DMS 273 (cell line): ENCODE measurements around the gene NFIA.

Experiments
- DNase-seq: peaks from one replicate; lab custom pipeline; 2025; ENCODE audit not compliant: unreplicated experiment; lab: John Stamatoyannopoulos, UW

Gene NFIA

DNA sequence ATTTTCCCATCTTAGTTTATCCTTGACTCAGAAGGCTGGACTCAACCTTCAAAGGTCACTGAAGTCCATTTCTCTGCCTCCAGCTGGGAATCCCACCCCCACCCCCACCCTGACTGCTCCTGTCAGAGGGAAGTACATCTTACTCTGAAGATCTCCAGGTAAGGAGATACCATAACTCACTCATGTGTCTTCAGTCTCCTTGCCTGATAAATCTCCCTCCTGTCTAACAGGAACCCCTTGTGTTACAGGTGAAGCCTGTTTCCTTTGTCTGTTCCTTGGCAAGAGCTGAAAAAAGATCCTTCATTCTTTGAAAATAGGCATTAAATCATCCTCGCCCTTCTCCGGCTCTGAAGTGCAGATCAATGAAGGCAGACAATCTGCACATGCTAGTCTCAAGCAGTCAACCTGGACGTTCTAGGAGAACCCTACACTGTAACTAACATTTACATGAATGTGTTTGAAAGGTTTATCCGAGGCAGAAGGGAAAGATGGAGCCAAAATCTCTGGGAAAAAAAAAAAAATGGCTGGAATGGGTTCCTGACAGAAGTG lies 392.0 kb downstream of the NFIA start:
- DNase-seq = no peak

DNA sequence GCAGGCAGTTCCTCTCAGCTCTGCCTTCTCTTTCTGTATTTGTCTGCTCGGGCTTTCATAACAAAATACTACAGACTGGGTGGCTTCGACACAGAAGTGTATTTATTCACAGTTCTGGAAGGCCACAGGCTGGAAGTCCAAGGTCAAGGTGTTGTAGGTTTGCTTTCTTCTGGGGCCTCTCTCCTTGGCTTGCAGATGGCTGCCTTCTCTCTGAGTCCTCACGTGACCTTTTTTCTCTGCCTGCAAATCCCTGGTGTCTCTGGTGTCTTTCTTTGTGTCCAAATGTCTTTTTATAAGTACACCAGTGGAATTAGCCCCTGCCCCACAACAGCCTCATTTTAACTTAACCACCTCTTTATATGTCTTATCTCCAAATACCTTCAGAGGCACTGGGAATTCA lies 392.6 kb downstream of the NFIA start:
- DNase-seq = no peak

DNA sequence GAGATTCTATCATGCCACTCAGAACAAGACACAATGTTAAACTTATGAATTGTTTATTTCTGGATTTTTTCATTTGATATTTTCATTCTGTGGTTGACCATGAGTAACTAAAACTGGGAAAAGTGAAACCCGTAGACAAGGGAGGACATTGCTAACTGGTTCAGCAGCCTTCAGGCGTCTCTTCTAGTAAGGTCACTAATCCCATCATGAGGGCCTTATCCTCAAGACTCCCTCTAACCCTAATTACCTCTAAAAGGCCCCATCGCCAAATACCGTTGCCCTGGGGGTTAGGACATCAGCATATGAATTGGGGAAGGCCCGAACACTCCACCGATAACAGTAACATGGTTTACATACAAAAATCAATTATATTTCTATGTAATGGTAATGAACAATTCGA lies 394.9 kb downstream of the NFIA start:
- DNase-seq = no peak

DNA sequence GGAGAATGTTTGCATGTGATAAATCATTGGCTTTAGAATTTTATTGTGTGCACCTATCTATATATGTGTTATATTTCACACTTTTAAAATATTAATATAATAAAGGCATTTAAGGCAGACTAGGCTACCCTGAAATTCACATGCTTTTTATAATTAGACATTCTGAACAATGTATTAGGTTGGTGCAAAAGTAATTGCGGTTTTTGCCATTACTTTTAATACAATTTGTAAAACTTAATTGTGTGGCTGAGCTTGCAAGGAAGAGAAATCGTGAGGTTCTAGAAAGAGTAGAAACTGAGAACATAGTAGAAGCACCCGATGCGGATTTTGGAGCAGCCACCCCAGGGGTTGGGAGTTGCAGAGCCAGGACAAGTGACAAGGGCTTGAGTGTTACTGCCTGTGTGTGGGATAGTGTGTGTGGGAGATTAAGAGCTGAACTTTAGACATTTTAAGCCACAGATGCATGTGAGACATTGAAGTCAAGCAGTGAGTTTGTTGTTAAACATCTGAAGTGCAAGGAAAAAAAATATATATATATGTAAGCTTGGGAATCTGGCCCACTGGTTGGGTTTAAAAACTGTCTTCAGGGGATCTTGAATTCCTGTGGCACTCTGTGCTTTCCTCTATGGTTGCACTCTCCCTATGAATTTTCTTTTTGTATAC lies 398.0 kb downstream of the NFIA start:
- no peak for DNase-seq

DNA sequence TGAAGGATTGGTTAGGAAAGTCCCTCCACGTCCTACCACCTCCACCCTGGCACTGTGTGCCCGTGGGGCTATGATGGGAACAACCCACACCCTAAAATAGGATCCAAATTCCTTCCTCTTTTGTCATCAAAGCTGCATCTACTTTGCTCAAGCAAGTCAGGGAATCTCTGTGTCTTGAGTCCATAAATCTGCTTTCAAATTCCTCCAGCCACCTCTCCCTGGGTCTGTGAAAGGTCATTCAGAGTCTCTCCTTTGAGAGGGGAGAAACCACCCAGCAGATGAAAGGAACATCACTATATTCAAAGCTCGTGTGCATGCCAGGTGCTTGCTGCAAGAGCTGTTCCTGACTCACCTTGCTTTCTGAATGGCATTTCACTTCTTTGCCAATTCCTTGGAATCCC lies 399.0 kb downstream of the NFIA start:
- DNase-seq = no peak

DNA sequence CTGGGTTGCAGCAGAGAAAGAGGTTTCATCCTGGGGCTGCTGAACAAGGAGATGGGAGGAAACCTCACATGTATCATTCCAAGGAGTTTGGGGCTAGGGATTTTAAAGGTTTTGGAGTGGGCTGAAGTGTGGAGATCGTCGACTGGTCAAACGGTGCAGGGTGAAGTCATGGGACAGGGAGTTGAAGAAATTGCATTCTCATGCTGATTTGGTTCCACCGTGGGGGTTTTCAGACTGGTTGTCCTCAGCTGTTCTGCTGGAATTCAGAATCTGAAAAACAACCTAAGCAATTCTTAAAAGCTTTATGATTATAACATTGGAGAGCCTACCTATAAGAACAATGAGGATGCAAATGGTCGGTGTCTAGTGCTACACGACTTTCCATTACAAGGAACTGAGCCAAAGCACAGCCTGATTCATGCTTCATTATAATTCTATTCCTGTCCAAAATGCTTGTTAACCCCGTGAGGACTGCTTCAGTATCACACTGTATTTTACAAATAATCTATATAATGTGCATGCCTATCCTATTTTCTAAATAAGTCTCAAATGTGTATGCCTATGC lies 399.9 kb downstream of the NFIA start:
- no peak for DNase-seq

DNA sequence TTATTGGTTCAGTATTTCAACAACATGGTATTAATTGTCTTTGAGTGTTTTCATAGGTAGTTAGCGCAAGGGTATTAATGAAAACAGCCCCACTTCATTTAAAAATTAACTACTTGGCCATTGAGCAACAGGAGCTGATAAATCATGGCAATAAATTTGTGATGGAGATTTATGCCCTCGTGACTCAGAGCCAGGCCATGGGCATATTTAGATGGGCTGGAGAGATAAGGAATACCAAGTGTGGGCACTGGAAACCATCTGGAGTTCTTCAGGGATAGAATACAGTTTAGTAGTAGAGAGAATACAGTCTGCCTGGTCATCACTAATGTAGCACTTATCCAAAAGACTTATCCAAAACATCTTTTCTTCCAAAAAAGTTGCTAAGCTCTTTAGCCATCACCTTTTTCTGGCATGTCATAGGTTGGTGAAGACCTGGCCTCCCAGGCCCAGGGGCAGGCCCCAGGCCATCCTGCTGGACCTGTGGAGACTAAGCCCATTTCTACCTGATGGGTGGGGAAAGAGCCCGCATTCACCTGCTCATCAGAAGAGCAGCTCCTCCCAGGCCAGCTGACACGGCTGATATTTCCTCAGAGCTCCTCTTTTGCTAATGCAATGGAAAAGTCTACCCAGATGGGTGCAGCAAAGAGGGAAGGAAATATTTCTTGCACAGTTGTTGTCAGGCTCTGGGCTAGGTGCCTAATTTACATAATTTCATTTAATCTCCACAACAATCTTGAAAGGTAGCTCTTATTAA lies 404.6 kb downstream of the NFIA start:
- DNase-seq = peak; percentile 14

DNA sequence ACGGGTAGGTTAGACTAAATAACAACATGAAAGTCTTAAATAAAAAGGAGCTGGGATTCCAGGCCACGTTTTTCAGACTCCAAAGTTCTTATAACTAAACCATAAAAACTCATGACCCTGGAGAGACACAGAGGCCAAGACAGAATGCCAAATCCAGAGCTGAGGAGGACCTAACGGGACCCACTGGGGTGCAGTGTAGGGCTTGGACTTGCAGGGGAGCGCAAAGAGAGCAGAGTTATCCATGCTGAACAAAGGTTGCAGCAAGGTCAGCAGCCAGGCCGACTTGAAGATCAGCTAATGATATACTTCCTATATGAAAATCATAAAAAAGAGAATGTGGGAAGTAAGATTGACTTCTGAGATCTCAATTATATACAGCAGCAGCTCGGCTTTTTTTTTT lies 405.4 kb downstream of the NFIA start:
- no peak for DNase-seq

DNA sequence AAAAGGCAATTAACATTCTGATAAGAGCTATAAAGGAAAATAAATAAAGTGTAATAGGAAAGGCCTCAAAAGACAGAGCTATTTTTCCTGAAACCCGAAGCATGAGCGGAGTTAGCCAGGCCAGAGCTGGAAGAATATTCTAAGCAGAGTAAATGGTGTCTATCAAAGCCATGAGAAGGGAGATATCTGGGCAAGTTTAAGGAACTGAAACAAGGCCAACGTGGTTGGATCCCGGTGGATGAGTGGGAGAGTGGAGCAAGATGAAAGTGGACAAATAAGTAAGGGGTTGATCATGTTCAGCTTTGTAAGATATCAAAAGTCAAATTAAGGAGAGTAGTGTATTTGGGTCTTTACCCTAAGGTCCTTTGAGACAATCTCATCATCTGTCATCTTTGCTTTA lies 408.6 kb downstream of the NFIA start:
- no peak for DNase-seq

DNA sequence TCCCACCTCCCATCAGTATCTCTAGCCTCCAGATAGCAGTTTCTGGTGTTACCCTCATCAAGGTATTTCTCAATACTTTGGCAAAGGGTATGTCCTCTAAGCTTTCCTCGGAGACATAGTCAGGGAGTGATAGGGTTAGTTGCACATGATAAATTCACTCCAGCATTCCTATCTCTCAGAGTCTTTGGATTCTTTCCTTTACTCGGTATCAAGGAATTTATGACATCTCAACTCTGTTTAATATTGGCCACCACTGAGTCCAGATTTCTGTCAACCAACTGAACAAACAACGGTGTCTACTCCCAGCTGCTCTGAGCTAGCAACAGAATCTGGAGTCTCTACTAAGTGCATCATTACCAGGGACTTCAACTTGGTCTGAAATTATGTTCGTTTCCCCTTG lies 409.1 kb downstream of the NFIA start:
- DNase-seq = no peak

DNA sequence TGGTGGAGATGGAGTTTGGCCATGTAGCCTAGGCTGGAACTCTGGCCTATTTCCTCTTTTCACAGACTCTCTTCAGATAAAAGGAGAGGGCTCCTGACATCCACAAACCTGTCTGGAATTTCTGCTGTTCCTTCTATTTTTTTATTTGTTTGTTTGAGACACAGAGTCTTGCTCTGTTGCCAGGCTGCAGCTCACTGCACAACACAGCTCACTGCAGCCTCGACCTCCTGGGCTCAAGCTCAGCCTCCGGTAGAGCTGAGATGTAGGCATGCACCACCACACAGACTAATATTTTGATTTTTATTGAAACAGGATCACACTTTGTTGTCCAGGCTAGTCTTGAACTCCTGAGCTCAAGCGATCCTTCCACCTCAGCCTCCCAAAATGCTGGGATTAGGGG lies 411.6 kb downstream of the NFIA start:
- DNase-seq = no peak

DNA sequence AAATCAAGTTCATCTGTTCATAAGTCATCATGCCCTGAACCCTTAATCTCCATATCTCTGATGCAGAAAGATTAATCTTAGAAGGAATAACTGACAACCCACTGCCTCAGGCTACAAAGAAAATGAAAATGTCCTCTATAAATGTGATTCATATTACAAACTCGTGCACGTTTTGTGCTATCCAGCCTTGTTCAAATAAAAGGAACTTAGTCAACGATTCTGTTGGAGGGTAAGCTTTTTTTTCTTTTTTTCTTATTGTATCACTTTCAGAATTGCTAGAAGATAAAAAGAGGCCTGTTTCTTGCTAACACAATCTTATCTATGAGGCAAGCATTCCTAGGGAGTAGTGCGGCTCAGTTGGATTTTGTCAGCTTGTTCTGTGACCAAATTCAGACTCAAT lies 414.1 kb downstream of the NFIA start:
- DNase-seq = no peak

DNA sequence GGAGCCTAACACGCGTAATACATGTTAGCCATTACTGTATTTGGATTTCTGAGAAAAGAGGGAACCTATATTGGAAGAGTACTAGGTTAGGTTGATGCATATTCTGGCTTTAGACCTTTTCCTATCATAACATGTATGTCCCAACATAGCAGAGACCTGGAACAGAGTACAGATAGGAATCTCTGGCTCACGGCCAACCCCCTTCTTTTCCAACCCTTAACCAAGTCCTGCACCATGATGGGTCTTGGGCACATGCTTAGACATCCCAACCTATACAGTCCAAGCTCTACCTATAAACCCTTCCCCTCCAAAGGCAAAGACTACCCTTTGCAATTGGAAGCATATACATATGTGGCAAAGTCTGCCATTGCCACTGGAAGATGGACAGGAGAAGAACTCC lies 414.7 kb downstream of the NFIA start:
- DNase-seq = no peak

DNA sequence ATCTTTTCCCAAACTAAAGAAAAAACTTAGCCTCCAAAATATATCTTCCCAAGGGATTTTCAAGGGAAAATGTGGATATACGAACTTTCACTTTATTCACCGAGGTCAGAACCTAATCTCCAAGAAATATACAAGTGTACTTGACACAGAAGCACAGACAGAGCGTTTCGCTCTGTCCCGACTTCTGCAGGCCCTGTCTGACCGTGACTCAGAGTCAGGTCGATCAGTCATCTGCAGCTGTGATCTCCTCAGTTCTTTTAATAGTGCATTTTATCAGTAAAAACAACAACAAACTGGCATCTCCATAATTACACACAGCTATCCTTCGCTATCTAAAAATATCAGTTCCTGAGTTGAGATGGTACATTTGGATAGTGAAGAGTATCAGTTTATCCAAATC lies 416.0 kb downstream of the NFIA start:
- no peak for DNase-seq

DNA sequence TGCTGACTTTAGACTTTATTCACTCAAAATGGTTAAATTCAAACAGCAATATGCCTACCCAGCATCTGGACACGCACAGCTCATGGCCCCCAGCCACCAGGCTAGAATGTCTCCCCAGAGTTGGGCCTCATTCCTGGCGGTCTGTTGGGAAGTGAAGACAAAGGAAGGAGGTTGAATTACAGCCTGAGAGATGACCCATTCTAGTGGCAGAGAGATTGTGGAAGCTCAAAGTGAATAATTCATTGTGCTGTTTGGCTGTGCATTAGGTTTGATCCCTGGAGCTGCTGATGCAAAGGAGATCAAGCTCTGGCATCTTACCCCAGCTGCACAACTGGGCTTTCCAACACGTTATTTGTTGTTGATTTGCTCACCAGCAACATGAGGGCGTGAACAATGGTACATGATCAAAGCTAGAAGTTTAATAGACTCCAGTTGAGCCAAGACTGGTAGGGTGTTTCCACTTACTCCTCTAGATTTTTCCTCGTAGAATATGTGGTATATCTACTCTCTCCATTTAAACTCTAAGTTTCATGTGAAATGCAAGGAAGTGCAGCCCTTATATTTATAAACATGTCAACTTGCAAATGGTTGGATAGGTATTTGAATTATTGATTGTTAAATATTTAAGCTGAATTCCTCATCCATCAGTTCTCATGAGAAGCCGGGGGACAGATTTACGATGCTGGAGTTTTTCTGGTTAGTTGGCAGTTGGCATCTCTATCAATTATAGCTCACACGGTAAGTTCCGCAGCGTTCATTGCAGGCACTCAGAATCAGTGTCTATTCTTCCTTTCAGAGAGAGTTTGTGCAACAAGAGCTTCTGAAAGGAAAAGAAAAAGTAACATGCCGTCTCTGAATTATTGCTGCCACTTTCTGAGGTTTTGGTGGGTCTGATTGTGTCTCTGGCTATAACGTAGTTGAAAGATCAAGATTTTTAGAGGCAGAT lies 419.9 kb downstream of the NFIA start:
- no peak for DNase-seq

DNA sequence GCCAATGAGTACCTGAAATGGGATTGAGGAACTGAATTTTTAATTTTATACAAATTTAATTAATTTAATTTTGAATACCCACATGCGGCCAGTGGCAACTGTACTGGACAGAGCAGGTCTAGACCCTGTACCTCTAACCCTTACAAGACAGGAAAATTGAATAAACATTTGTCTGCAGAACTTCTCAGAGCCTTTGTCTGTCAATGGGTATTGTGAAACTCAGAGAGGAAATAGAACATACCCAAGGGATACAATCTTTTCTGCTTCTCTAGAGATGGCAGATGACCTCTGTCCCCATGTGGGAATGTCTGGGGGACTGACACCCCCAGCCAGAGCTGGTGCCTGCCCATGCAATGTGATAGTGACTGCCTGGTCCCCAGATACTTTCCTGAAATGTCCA lies 421.9 kb downstream of the NFIA start:
- DNase-seq = no peak

DNA sequence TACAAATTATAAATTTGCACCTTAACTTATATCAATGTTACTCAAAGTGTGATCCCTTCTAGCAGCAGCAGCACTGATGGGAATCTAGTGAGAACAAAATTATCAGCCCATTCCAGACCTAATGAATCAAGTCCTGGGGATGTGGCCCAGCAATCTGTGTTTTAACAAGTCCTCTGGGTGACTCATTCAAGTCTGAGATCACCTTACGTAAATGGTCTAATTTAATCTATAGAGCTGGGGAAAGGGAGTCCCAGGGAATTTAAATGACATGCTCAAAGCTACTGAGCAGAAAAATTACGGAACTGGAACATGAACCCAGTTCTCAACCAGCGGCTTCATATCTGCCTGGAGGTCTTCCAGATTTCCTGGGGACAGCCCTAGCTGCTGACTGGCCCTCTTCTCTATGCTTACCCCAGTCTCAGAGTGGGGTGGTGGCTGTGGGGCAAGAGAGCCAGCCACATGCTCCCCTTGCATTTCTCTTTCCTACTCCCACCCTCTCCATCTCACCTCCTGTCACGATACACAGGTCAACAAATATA lies 422.6 kb downstream of the NFIA start:
- peak; percentile 13 for DNase-seq

DNA sequence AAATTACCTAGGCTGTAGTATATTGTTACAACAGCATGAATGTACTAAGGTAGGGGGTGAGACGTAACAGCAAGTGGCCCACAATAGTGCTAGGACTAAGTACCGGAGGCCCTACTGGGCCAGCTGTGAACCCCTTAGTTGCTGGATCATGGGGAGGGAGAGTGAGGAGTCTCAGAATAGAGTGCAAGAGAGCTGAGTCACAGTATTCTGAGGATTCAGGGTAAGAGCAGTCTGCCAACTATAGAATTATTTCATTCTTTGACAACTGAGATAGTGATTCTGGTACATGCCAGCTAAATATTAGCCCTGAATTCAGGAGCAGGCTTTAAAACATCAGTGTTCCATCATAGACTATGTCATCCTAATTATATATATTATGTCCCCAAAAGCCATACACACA lies 423.9 kb downstream of the NFIA start:
- no peak for DNase-seq

DNA sequence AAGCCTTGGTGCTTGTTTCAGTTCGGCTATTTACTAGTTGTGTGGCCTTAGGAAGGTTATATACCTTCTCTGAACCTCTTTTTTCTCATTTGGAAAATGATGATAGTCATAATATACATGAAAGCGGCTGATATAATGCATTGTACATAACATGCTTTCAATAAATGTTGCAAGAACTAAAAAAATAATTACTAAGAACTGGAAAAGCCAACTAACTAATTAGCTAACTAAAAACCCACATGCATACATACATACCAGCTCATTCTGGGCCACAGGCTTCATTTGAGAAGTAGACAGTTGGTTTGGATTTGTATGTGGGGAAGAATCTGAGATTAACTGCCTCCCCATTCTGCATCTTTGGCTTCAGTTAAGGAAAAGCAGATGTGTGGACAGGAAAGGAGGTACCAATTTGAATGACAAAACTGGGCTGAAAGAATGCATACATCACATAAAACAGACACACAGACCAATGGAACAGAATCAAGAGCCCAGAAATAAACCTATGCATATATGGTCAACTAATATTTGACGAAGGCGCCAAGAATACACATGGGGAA lies 424.7 kb downstream of the NFIA start:
- DNase-seq = no peak
